ENCODE results near the gene CIDEB. TPM values are rescaled to one million over a fixed set of nuclear protein-coding genes. Genes with fewer than 3 reads are reported as not detected.

CIDEB gene
- total RNA-seq, 1 experiment from 2014 or later = 0.22 TPM

- POLR2A ChIA-PET = interaction anchor here (2.2 kb wide), 1 partner anchor 10 kb away, joined by 8 read pairs; the partner anchor contains the start of gene RABGGTA
These were observed 46.4 kb downstream of the CIDEB start for GRCh38 chr14:24261256-24261968.

DNA sequence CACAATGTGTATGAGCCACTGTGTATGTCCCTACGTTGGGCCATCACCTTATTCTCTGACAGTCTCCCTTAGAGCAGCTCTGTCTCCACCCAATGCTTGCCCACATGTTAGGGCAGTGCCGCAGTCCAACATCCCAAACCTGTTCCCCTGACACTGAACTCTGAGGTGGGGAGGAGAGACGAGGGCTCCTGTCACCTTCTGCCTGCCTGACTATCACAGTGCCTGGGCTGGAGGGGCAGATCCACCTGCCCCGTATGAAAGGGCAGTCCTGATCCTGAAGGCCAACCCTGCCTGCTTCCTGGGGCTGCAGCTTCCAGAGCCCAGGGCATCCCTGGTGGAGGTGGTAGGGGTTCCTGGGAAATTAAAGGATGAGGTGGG is 47.0 kb downstream of the CIDEB start:
- no peak for ATAC-seq
- RAD21 ChIA-PET (ENCODE audit: low non-redundant PET in 1 of 2, low total read pairs in 2 of 2, uncharacterized antibody in 2 of 2, unreplicated experiment in 2 of 2) = no interaction called here
- Histone ChIP-seq H3K4me2 (ENCODE audit: low read length) (no peak overlapping the region), H3K9ac (ENCODE audit: low read length) (no peak overlapping the region), H3K9me2 (ENCODE audit: insufficient read depth) (no peaks in the 10 kb centered on the region), H2AFZ (ENCODE audit: low read depth, low read length, poor library complexity, severe bottlenecking) (no peak overlapping the region), H3K4me3 (replicated peaks in 1 of 2; ENCODE audit: low read depth in 1 of 2, low read length in 2 of 2) (no peak overlapping the region), H3K27ac (ENCODE audit: low read depth, low read length) (no peak overlapping the region), H3K27me3 (ENCODE audit: insufficient read depth, low read length) (no peaks in the 10 kb centered on the region), H3K4me1 (ENCODE audit: control insufficient read depth in 1 of 2, insufficient read depth in 2 of 2, low read length in 2 of 2) (peaks cover 10 to 14% of the 10 kb centered on the region in 2 experiments), H3K79me2 (ENCODE audit: insufficient read depth, low read length) (no peaks in the 10 kb centered on the region), H3K9me3 (ENCODE audit: control insufficient read depth in 1 of 2, insufficient read depth in 1 of 2, low read depth in 1 of 2, low read length in 2 of 2) (no peaks in the 10 kb centered on the region), H3K36me3 (ENCODE audit: control insufficient read depth in 1 of 2, insufficient read depth in 2 of 2, low read length in 2 of 2) (no peaks in the 10 kb centered on the region), H4K20me1 (ENCODE audit: insufficient read depth) (no peaks in the 10 kb centered on the region)
- DNase-seq (ENCODE audit: low read depth, low spot score) = no peak
- CTCF ChIA-PET = no interaction called here
- intact Hi-C loops (cut with micrococcal nuclease) = no loop called here
- POLR2A ChIA-PET = no interaction called here
- BruUV-seq (replicated peaks) = no TSS peak
- TF ChIP-seq SP1 (IDR thresholded peaks at IDR 0.05; ENCODE audit: low read depth) = no peak
- TF ChIP-seq POLR2A (IDR thresholded peaks at IDR 0.05; ENCODE audit: borderline replicate concordance, extremely low read depth, insufficient read depth, insufficient read length) = no peak
- TF ChIP-seq, protein P1, sequence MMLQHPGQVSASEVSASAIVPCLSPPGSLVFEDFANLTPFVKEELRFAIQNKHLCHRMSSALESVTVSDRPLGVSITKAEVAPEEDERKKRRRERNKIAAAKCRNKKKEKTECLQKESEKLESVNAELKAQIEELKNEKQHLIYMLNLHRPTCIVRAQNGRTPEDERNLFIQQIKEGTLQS (IDR thresholded peaks at IDR 0.05) = no peak
- no peak for TF ChIP-seq FOSL1 (IDR thresholded peaks at IDR 0.05; ENCODE audit: low read depth)
- TF ChIP-seq YY1 (IDR thresholded peaks at IDR 0.05; ENCODE audit: extremely low read depth, insufficient replicate concordance, low read depth, low read length) = no peak
- TF ChIP-seq JUND (IDR thresholded peaks at IDR 0.05) = no peak
- no peak for TF ChIP-seq RAD21 (IDR thresholded peaks at IDR 0.05; ENCODE audit: low read depth)
- TF ChIP-seq EZH2phosphoT487 (IDR thresholded peaks at IDR 0.05; ENCODE audit: borderline replicate concordance) = no peak
- no peak for TF ChIP-seq REST (IDR thresholded peaks at IDR 0.05; ENCODE audit: low read depth)
- no peak for TF ChIP-seq TCF7L2 (IDR thresholded peaks at IDR 0.05; ENCODE audit: borderline replicate concordance, extremely low read depth, insufficient read depth, insufficient read length)
- no peak for TF ChIP-seq EGR1 (IDR thresholded peaks at IDR 0.05; ENCODE audit: low read depth)
- TF ChIP-seq EZH2 (IDR thresholded peaks at IDR 0.05) = no peak
- TF ChIP-seq CBX3 (IDR thresholded peaks at IDR 0.05; ENCODE audit: low read depth) = no peak
- no peak for TF ChIP-seq ELF1 (IDR thresholded peaks at IDR 0.05; ENCODE audit: borderline replicate concordance, low read depth)

More at GRCh38 chr14:24261256-24261968, 46.4 kb downstream of the CIDEB start:
- Histone ChIP-seq H4K20me1 (ENCODE audit: insufficient read depth) (no peaks in the 10 kb centered on the region), H3K27me3 (ENCODE audit: insufficient read depth, low read length) (no peaks in the 10 kb centered on the region), H2AFZ (ENCODE audit: low read depth, low read length, poor library complexity, severe bottlenecking) (no peak overlapping the region), H3K27ac (ENCODE audit: low read depth, low read length) (no peak overlapping the region), H3K9ac (ENCODE audit: low read length) (no peak overlapping the region), H3K36me3 (ENCODE audit: control insufficient read depth in 1 of 2, insufficient read depth in 2 of 2, low read length in 2 of 2) (no peaks in the 10 kb centered on the region), H3K79me2 (ENCODE audit: insufficient read depth, low read length) (no peaks in the 10 kb centered on the region), H3K4me3 (replicated peaks in 1 of 2; ENCODE audit: low read depth in 1 of 2, low read length in 2 of 2) (no peak overlapping the region), H3K4me1 (ENCODE audit: control insufficient read depth in 1 of 2, insufficient read depth in 2 of 2, low read length in 2 of 2) (peaks cover 10 to 14% of the 10 kb centered on the region in 2 experiments), H3K9me2 (ENCODE audit: insufficient read depth) (no peaks in the 10 kb centered on the region), H3K4me2 (ENCODE audit: low read length) (no peak overlapping the region), H3K9me3 (ENCODE audit: control insufficient read depth in 1 of 2, insufficient read depth in 1 of 2, low read depth in 1 of 2, low read length in 2 of 2) (no peaks in the 10 kb centered on the region)
- ATAC-seq (no peak), DNase-seq (ENCODE audit: low read depth, low spot score) (no peak)
- intact Hi-C loops (cut with micrococcal nuclease) = no loop called here
- BruUV-seq (replicated peaks) = no TSS peak
- RAD21 ChIA-PET (ENCODE audit: low non-redundant PET in 1 of 2, low total read pairs in 2 of 2, uncharacterized antibody in 2 of 2, unreplicated experiment in 2 of 2) = no interaction called here
- TF ChIP-seq SP1 (IDR thresholded peaks at IDR 0.05; ENCODE audit: low read depth) (no peak), RAD21 (IDR thresholded peaks at IDR 0.05; ENCODE audit: low read depth) (no peak)
- CTCF ChIA-PET = no interaction called here

All from HCT116 (cell line).